CD14-positive monocyte (primary cell): ENCODE results near the gene SIGLEC9. TPM values are rescaled to one million over a fixed set of nuclear protein-coding genes. Genes with fewer than 3 reads are reported as not detected.

Experiments
- DNase-seq, 3 donors: peaks; one replicate each; pipeline ENCODE4 v3.0.0-alpha.2; 2011 to 2022
- H2AFZ ChIP-seq: 2 replicates; pipeline ENCODE4 v1.6.0; 2012; ENCODE audit warnings: mild to moderate bottlenecking, low read depth, low read length, inconsistent platforms; ENCODE audit not compliant: insufficient read depth, poor library complexity, severe bottlenecking
- H3K27ac ChIP-seq, 2 donors: 1 replicate in 1 of 2; 2 replicates in 1 of 2; pipeline ENCODE4 v1.5.1; 2012 to 2013; ENCODE audit warnings: low read length in 2 of 2, control low read depth in 1 of 2, inconsistent platforms in 1 of 2, low read depth in 1 of 2, mild to moderate bottlenecking in 1 of 2
- H3K27me3 ChIP-seq, 2 donors: one replicate each; pipeline versions ENCODE4 v1.6.0 to v1.6.1; 2011 to 2013; ENCODE audit warnings: low read length in 2 of 2; ENCODE audit not compliant: control insufficient read depth in 2 of 2, insufficient read depth in 2 of 2
- H3K36me3 ChIP-seq, 2 donors: replicated peaks in 1 of 2; 1 replicate in 1 of 2; 2 replicates in 1 of 2; pipeline versions ENCODE4 v1.5.1 to v1.6.1; 2012 to 2013; ENCODE audit warnings: low read length in 2 of 2, control low read depth in 1 of 2, inconsistent platforms in 1 of 2, mild to moderate bottlenecking in 1 of 2; ENCODE audit not compliant: insufficient read depth in 2 of 2, control insufficient read depth in 1 of 2
- H3K4me1 ChIP-seq, 2 donors: 1 replicate in 1 of 2; 2 replicates in 1 of 2; pipeline versions ENCODE4 v1.5.1 to v1.6.1; 2012 to 2013; ENCODE audit warnings: low read length in 2 of 2, control low read depth in 1 of 2, inconsistent platforms in 1 of 2, mild to moderate bottlenecking in 1 of 2, moderate library complexity in 1 of 2; ENCODE audit not compliant: insufficient read depth in 2 of 2, control insufficient read depth in 1 of 2
- H3K4me2 ChIP-seq: replicated peaks from 2 replicates; pipeline ENCODE3; 2012; ENCODE audit warnings: low read length, moderate library complexity, mild to moderate bottlenecking; ENCODE audit not compliant: poor library complexity, severe bottlenecking; ENCODE audit errors: extremely low read depth
- H3K4me3 ChIP-seq, 3 experiments: fragments of 200-600 bp in 1 of 3; sonication (generic) in 1 of 3; replicated peaks in 1 of 3; 1 replicate in 2 of 3; 2 replicates in 1 of 3; pipeline ENCODE4 v1.5.1; 2011 to 2013; ENCODE audit warnings: low read length in 3 of 3, mild to moderate bottlenecking in 3 of 3, control low read depth in 2 of 3, low read depth in 2 of 3, inconsistent platforms in 1 of 3, moderate library complexity in 1 of 3
- H3K79me2 ChIP-seq: 2 replicates; pipeline ENCODE4 v1.6.0; 2012; ENCODE audit warnings: mild to moderate bottlenecking, control low read depth, inconsistent platforms, low read length, moderate library complexity; ENCODE audit not compliant: insufficient read depth
- H3K9ac ChIP-seq: 2 replicates; pipeline ENCODE4 v1.6.0; 2017; ENCODE audit warnings: low read length, mild to moderate bottlenecking; ENCODE audit not compliant: insufficient read depth, poor library complexity, severe bottlenecking
- H3K9me3 ChIP-seq, 2 donors: replicated peaks in 1 of 2; 1 replicate in 1 of 2; 2 replicates in 1 of 2; pipeline versions ENCODE4 v1.5.1 to v1.6.1; 2012 to 2013; ENCODE audit warnings: low read length in 2 of 2, control low read depth in 1 of 2; ENCODE audit not compliant: control insufficient read depth in 1 of 2, insufficient read depth in 1 of 2
- H4K20me1 ChIP-seq: 2 replicates; pipeline ENCODE4 v1.6.0; 2012; ENCODE audit warnings: mild to moderate bottlenecking, low read length, control low read depth, moderate library complexity; ENCODE audit not compliant: insufficient read depth
- H3K27ac Mint-ChIP-seq, 7 donors: one replicate each; pipeline ENCODE4 v1.8.0; 2020; ENCODE audit warnings: mild to moderate bottlenecking in 7 of 7, mixed read lengths in 7 of 7, moderate library complexity in 6 of 7, inconsistent platforms in 2 of 7
- H3K27me3 Mint-ChIP-seq, 3 donors: one replicate each; pipeline ENCODE4 v1.8.0; 2021 to 2022; ENCODE audit warnings: low read depth in 3 of 3, mild to moderate bottlenecking in 3 of 3, mixed read lengths in 3 of 3, moderate library complexity in 3 of 3, inconsistent platforms in 1 of 3
- H3K36me3 Mint-ChIP-seq, 2 donors: one replicate each; pipeline ENCODE4 v1.8.0; 2020; ENCODE audit warnings: mixed read lengths in 2 of 2, inconsistent platforms in 1 of 2, mild to moderate bottlenecking in 1 of 2
- H3K4me1 Mint-ChIP-seq: one replicate; pipeline ENCODE4 v1.8.0; 2020; ENCODE audit warnings: mild to moderate bottlenecking, mixed read lengths
- H3K4me3 Mint-ChIP-seq, 2 donors: one replicate each; pipeline ENCODE4 v1.8.0; 2020; ENCODE audit warnings: mild to moderate bottlenecking in 2 of 2, mixed read lengths in 2 of 2, moderate library complexity in 1 of 2
- H3K9me3 Mint-ChIP-seq, 7 donors: one replicate each; pipeline ENCODE4 v1.8.0; 2020 to 2022; ENCODE audit warnings: mixed read lengths in 7 of 7, mild to moderate bottlenecking in 6 of 7, moderate library complexity in 6 of 7, inconsistent platforms in 2 of 7
- CTCF ChIP-seq: fragments of 200-600 bp; IDR thresholded peaks from one replicate; pipeline ENCODE4 v1.8.0; 2022; ENCODE audit warnings: antibody characterized with exemption, mild to moderate bottlenecking
- WGBS: methylation state at CpG from one replicate; pipeline ENCODE4 v1.1.5; 2013; ENCODE audit warnings: missing lambda C conversion rate; ENCODE audit not compliant: insufficient coverage; 5-methylcytosine and 5-hydroxymethylcytosine counted together
- intact Hi-C, 2 donors: fragments of 100-400 bp; cut with micrococcal nuclease; formaldehyde crosslinking; loops; one replicate each; pipeline versions ENCODE4 v1.15.0 to v1.15.1; 2023
- polyA plus RNA-seq, 3 donors: library from polyadenylated mRNA; depleted of rRNA in 1 of 3; unstranded in 2 of 3; stranded (reverse) in 1 of 3; fragments of 300-500 nt in 2 of 3; fragments of >200 nt in 1 of 3; fragmentation: Illumina TruSeq in 2 of 3; gene quantifications; 1 replicate in 2 of 3; 2 replicates in 1 of 3; pipeline ENCODE4 v1.2.3, GENCODE V29; 2012 to 2021

The SIGLEC9 gene
- polyA plus RNA-seq, 3 donors = 87.5 to 137 (median 133) TPM

- Mint-ChIP-seq H3K36me3 (peaks cover 0 to 2% of the 10 kb centered on the region in 2 donors), H3K4me3 (no peak overlapping the region), H3K4me1 (peaks cover 20% of the 10 kb centered on the region), H3K27me3 (peaks cover 0 to 4% (median 1%) of the 10 kb centered on the region in 3 donors), H3K9me3 (peaks cover 0 to 2% (median 0%) of the 10 kb centered on the region in 7 donors), H3K27ac (peak overlapping the region in 1 of 7 donors; percentile 41)
- DNase-seq = no peak
- Histone ChIP-seq H3K4me2 (no peak overlapping the region), H3K27me3 (no peaks in the 10 kb centered on the region), H3K36me3 (peaks cover 0 to 3% of the 10 kb centered on the region in 2 donors), H2AFZ (no peak overlapping the region), H3K79me2 (no peaks in the 10 kb centered on the region), H3K4me1 (peaks cover 12 to 18% of the 10 kb centered on the region in 2 donors), H3K4me3 (no peak overlapping the region), H4K20me1 (no peaks in the 10 kb centered on the region), H3K27ac (no peak overlapping the region), H3K9ac (no peak overlapping the region), H3K9me3 (no peaks in the 10 kb centered on the region)
- 100% methylated on average over 1 of the region's 4 CpGs for WGBS
- TF ChIP-seq CTCF = no peak
- intact Hi-C loops = loop anchor here in 1 of 2 donors (10.0 kb wide), 1 partner anchor 237 kb away; no protein-coding TSS in a partner anchor
Observed at GRCh38 chr19:51161867-51162496, 37.3 kb downstream of the SIGLEC9 start.

GRCh38 chr19:51163257-51163656, 38.6 kb downstream of the SIGLEC9 start:
- no peaks in the 10 kb centered on the region for H3K79me2 ChIP-seq
- H3K27me3 Mint-ChIP-seq = peaks cover 0 to 4% (median 1%) of the 10 kb centered on the region in 3 donors
- DNase-seq = no peak
- WGBS = 88% methylated on average over 3 of the region's 3 CpGs
- no peaks in the 10 kb centered on the region for H3K27me3 ChIP-seq
- H3K9ac ChIP-seq = no peak overlapping the region
- H3K36me3 ChIP-seq = no peaks in the 10 kb centered on the region
- H3K27ac Mint-ChIP-seq = no peak overlapping the region
- H3K9me3 Mint-ChIP-seq = peaks cover 0 to 2% (median 0%) of the 10 kb centered on the region in 7 donors
- TF ChIP-seq CTCF = no peak
- H3K4me2 ChIP-seq = no peak overlapping the region
- no peaks in the 10 kb centered on the region for H4K20me1 ChIP-seq
- no peak overlapping the region for H3K27ac ChIP-seq
- intact Hi-C loops = loop anchor here in 1 of 2 donors (10.0 kb wide), 1 partner anchor 238 kb away; no protein-coding TSS in a partner anchor
- H3K9me3 ChIP-seq = no peaks in the 10 kb centered on the region
- peaks cover 17 to 26% of the 10 kb centered on the region in 2 donors for H3K4me1 ChIP-seq
- H3K4me1 Mint-ChIP-seq = peaks cover 24% of the 10 kb centered on the region
- no peak overlapping the region for H2AFZ ChIP-seq
- H3K36me3 Mint-ChIP-seq = no peaks in the 10 kb centered on the region
- H3K4me3 Mint-ChIP-seq = no peak overlapping the region
- no peak overlapping the region for H3K4me3 ChIP-seq
